HepG2 (cell line): ENCODE data around the gene RAD51D. TPM values are rescaled to one million over a fixed set of nuclear protein-coding genes. Genes with fewer than 3 reads are reported as not detected.

Source experiments
- EP300 ChIP-seq, 3 experiments: sonication (generic) in 1 of 3; formaldehyde crosslinking in 1 of 3; IDR thresholded peaks; 2 replicates each; pipeline versions ENCODE4 v1.5.1 to v1.6.1; 2011 to 2020; ENCODE audit warnings: low read depth in 2 of 3, low read length in 2 of 3, borderline replicate concordance in 1 of 3, improper control_type of control experiment in 1 of 3, mild to moderate bottlenecking in 1 of 3, missing genetic modification reagents in 1 of 3, moderate library complexity in 1 of 3
- FOXC1 ChIP-seq: sonication (generic); formaldehyde crosslinking; IDR thresholded peaks from 2 replicates; pipeline ENCODE4 v1.8.0; 2022; ENCODE audit warnings: mild to moderate bottlenecking, missing genetic modification reagents, borderline replicate concordance
- GLI4 ChIP-seq: sonication (generic); formaldehyde crosslinking; IDR thresholded peaks from 2 replicates; pipeline ENCODE4 v1.5.1; 2020; ENCODE audit warnings: missing genetic modification reagents, mild to moderate bottlenecking, moderate library complexity, borderline replicate concordance
- HDAC1 ChIP-seq: sonication (generic); formaldehyde crosslinking; IDR thresholded peaks from 2 replicates; pipeline ENCODE4 v1.5.1; 2020; ENCODE audit warnings: mild to moderate bottlenecking, missing genetic modification reagents
- HOXA5 ChIP-seq: sonication (generic); formaldehyde crosslinking; IDR thresholded peaks from 2 replicates; pipeline ENCODE4 v1.4.0; 2020; ENCODE audit warnings: missing genetic modification reagents
- SKI ChIP-seq: fragments of 450-650 bp; IDR thresholded peaks from one replicate; pipeline ENCODE4 v1.6.1; 2018; ENCODE audit warnings: mild to moderate bottlenecking; ENCODE audit not compliant: partially characterized antibody
- SOX5 ChIP-seq: IDR thresholded peaks from 2 replicates; pipeline ENCODE4 v1.6.1; 2016; ENCODE audit warnings: borderline replicate concordance
- TEAD2 ChIP-seq: sonication (generic); formaldehyde crosslinking; IDR thresholded peaks from 2 replicates; pipeline ENCODE4 v1.9.0; 2021; ENCODE audit warnings: missing genetic modification reagents
- ZFAT ChIP-seq: sonication (generic); formaldehyde crosslinking; conservative IDR thresholded peaks from 2 replicates; pipeline ENCODE4 v1.8.1; 2023; ENCODE audit warnings: missing genetic modification reagents, inconsistent platforms
- ZFP1 ChIP-seq: IDR thresholded peaks from 2 replicates; pipeline ENCODE4 v1.6.1; 2016
- ZKSCAN1 ChIP-seq: fragments of 150-350 bp; IDR thresholded peaks from 2 replicates; pipeline ENCODE4 v1.6.1; 2014; ENCODE audit warnings: low read length
- ZNF354B ChIP-seq: sonication (generic); formaldehyde crosslinking; IDR thresholded peaks from 2 replicates; pipeline ENCODE4 v1.8.0; 2022; ENCODE audit warnings: mild to moderate bottlenecking, missing genetic modification reagents
- ZNF891 ChIP-seq: sonication (generic); formaldehyde crosslinking; IDR thresholded peaks from 2 replicates; pipeline ENCODE4 v1.5.0; 2020; ENCODE audit warnings: mild to moderate bottlenecking, missing genetic modification reagents
- polyA plus RNA-seq, 8 experiments: library from polyadenylated mRNA; depleted of rRNA in 3 of 8; stranded (reverse) in 7 of 8; unstranded in 1 of 8; fragments of >200 nt; fragmentation: Illumina TruSeq in 4 of 8; extraction: Trizol in 4 of 8; gene quantifications; 2 replicates each; pipeline versions ENCODE4 v1.2.1 to v1.2.3, GENCODE V29; 2011 to 2016; ENCODE audit warnings: low read depth in 4 of 8, missing spikeins in 1 of 8, mixed read lengths in 1 of 8; ENCODE audit not compliant: insufficient read depth in 1 of 8
- total RNA-seq, 5 experiments: library from RNA; depleted of rRNA; stranded (reverse); fragments of >200 nt; fragmentation: Illumina TruSeq; extraction: Trizol; gene quantifications; 2 replicates each; pipeline ENCODE4 v1.2.3, GENCODE V29; 2016; ENCODE audit warnings: low read depth in 1 of 5
- TF ChIP-seq, protein P1 (sequence below): sonication (generic); formaldehyde crosslinking; IDR thresholded peaks from 2 replicates; pipeline ENCODE4 v1.4.0; 2020; ENCODE audit warnings: missing genetic modification reagents
- TF ChIP-seq, protein P2 (sequence below): sonication (generic); formaldehyde crosslinking; IDR thresholded peaks from 2 replicates; pipeline ENCODE4 v1.5.0; 2020; ENCODE audit warnings: missing genetic modification reagents
- TF ChIP-seq, protein P3 (sequence below): IDR thresholded peaks from 2 replicates; pipeline ENCODE4 v1.6.1; 2016; ENCODE audit warnings: missing compliant biosample characterization, missing genetic modification reagents, borderline replicate concordance
- TF ChIP-seq, protein P4 (sequence below): IDR thresholded peaks from 2 replicates; pipeline ENCODE4 v1.6.1; 2016
- TF ChIP-seq, protein P5 (sequence below): IDR thresholded peaks from 2 replicates; pipeline ENCODE4 v1.6.1; 2016; ENCODE audit warnings: low read depth, control low read depth
- TF ChIP-seq, protein P6 (sequence below), 2 experiments: sonication (generic) in 1 of 2; formaldehyde crosslinking in 1 of 2; IDR thresholded peaks; 2 replicates each; pipeline versions ENCODE4 v1.4.0 to v1.6.1; 2018 to 2020; ENCODE audit warnings: missing genetic modification reagents in 2 of 2, borderline replicate concordance in 1 of 2, low read depth in 1 of 2, mild to moderate bottlenecking in 1 of 2, missing biosample characterization in 1 of 2

RAD51D gene
- total and polyA plus RNA-seq, 2 of the 13 experiments (the other 11 are each of a cell fraction or from before 2014, with no cell fraction given), result 6.7 to 13.1 TPM

DNA sequence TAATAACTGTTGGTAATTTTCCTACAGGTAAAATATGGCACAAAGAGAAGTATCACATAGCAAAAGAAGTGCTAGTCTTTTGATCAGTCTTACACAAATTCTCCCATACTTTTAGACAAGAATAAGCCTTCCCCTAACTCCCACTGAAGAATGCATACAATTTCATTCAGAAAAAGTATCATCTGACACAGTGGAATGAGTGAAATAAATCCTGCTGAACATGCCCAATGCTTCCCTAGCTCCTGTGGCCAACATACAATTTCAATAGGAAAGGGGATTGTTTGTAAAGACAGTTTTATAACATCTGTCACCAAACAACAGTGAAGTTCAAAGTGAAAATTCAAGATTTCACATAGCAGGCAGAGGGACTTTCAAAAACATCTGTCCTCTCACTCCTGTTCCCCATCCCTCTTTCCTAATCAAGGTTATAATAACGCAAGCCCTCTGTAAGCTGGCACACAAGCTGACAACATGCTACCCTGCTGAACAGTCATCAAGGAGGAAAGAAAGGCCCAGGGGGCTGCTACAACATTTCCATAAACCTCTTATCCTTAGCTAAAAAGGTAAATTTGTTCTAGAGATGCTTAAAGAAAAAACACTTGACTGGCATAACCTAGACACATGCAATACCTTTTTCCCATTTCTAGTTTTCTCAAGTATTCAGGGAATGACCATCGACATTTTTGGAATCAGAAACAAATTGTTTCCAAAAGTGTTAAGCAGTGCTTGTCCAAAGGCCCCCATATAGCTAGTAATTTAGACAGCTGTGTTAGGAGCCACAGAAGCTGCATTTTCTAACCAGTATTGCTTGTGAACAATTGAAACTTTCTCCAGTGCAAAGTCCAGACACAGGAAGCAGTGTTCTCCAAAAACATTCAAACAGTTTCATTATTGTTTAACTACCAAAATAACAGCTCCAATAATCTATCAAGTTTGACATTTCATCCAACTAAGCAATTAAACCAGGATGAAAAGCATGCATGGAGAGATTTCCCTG, 44.7 kb downstream of the RAD51D start (continued):
- TF ChIP-seq ZNF354B (no peak), SOX5 (CRISPR knock-in tag) (peak; percentile 84), HOXA5 (peak; percentile 51; the same call in 1 of the 2 replicates), GLI4 (no peak), ZFAT (CRISPR knock-in tag) (no peak), SKI (no peak), FOXC1 (CRISPR knock-in tag) (no peak), HDAC1 (CRISPR knock-in tag) (0 out of 2 replicates have a peak, but pooled peaks have one; percentile 44), ZNF891 (no peak), EP300 (IDR thresholded peaks at IDR 0.05; ENCODE audit: low read depth in 2 of 2, low read length in 2 of 2) (peak in 1 of 2 experiments; percentile 61; a peak in 2 of 4 replicates), EP300 (CRISPR knock-in tag; IDR thresholded peaks at IDR 0.05; ENCODE audit: borderline replicate concordance) (no peak), ZFP1 (CRISPR knock-in tag) (no peak), TEAD2 (CRISPR knock-in tag) (no peak), ZKSCAN1 (no peak)
- TF ChIP-seq, protein P1, sequence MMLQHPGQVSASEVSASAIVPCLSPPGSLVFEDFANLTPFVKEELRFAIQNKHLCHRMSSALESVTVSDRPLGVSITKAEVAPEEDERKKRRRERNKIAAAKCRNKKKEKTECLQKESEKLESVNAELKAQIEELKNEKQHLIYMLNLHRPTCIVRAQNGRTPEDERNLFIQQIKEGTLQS (CRISPR knock-in tag), result no peak
- TF ChIP-seq, protein P2, sequence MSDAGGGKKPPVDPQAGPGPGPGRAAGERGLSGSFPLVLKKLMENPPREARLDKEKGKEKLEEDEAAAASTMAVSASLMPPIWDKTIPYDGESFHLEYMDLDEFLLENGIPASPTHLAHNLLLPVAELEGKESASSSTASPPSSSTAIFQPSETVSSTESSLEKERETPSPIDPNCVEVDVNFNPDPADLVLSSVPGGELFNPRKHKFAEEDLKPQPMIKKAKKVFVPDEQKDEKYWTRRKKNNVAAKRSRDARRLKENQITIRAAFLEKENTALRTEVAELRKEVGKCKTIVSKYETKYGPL (CRISPR knock-in tag), result no peak
- TF ChIP-seq, protein P3, sequence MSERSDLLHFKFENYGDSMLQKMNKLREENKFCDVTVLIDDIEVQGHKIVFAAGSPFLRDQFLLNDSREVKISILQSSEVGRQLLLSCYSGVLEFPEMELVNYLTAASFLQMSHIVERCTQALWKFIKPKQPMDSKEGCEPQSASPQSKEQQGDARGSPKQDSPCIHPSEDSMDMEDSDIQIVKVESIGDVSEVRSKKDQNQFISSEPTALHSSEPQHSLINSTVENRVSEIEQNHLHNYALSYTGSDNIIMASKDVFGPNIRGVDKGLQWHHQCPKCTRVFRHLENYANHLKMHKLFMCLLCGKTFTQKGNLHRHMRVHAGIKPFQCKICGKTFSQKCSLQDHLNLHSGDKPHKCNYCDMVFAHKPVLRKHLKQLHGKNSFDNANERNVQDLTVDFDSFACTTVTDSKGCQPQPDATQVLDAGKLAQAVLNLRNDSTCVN (CRISPR knock-in tag), result no peak
- TF ChIP-seq, protein P4, sequence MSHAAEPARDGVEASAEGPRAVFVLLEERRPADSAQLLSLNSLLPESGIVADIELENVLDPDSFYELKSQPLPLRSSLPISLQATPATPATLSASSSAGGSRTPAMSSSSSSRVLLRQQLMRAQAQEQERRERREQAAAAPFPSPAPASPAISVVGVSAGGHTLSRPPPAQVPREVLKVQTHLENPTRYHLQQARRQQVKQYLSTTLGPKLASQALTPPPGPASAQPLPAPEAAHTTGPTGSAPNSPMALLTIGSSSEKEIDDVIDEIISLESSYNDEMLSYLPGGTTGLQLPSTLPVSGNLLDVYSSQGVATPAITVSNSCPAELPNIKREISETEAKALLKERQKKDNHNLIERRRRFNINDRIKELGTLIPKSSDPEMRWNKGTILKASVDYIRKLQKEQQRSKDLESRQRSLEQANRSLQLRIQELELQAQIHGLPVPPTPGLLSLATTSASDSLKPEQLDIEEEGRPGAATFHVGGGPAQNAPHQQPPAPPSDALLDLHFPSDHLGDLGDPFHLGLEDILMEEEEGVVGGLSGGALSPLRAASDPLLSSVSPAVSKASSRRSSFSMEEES (CRISPR knock-in tag), result no peak
- TF ChIP-seq, protein P5, sequence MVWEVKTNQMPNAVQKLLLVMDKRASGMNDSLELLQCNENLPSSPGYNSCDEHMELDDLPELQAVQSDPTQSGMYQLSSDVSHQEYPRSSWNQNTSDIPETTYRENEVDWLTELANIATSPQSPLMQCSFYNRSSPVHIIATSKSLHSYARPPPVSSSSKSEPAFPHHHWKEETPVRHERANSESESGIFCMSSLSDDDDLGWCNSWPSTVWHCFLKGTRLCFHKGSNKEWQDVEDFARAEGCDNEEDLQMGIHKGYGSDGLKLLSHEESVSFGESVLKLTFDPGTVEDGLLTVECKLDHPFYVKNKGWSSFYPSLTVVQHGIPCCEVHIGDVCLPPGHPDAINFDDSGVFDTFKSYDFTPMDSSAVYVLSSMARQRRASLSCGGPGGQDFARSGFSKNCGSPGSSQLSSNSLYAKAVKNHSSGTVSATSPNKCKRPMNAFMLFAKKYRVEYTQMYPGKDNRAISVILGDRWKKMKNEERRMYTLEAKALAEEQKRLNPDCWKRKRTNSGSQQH (CRISPR knock-in tag), result 0 out of 2 replicates have a peak, but pooled peaks have one; percentile 19
- TF ChIP-seq, protein P6, sequence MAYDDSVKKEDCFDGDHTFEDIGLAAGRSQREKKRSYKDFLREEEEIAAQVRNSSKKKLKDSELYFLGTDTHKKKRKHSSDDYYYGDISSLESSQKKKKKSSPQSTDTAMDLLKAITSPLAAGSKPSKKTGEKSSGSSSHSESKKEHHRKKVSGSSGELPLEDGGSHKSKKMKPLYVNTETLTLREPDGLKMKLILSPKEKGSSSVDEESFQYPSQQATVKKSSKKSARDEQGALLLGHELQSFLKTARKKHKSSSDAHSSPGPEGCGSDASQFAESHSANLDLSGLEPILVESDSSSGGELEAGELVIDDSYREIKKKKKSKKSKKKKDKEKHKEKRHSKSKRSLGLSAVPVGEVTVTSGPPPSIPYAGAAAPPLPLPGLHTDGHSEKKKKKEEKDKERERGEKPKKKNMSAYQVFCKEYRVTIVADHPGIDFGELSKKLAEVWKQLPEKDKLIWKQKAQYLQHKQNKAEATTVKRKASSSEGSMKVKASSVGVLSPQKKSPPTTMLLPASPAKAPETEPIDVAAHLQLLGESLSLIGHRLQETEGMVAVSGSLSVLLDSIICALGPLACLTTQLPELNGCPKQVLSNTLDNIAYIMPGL (CRISPR knock-in tag; IDR thresholded peaks at IDR 0.05; ENCODE audit: borderline replicate concordance in 1 of 2, low read depth in 1 of 2), result 0 out of 4 replicates have a peak, but pooled peaks of 1 of the 2 experiments have one; percentile 25
